KOPT-K1 (cell line): ENCODE results near the gene SKP1.

ENCODE experiments used
- H3K27ac ChIP-seq: fragments of 200-600 bp; sonication (generic); 2 replicates; pipeline ENCODE4 v1.5.1; 2016; ENCODE audit warnings: antibody characterized with exemption, mild to moderate bottlenecking, low read depth, low read length; ENCODE audit not compliant: poor library complexity, severe bottlenecking
- H3K36me3 ChIP-seq: fragments of 200-600 bp; sonication (generic); 2 replicates; pipeline ENCODE4 v1.5.1; 2017; ENCODE audit warnings: antibody characterized with exemption, mild to moderate bottlenecking, low read length, moderate library complexity; ENCODE audit not compliant: insufficient read depth
- H3K9me3 ChIP-seq: fragments of 200-600 bp; sonication (generic); 2 replicates; pipeline ENCODE4 v1.5.1; 2017; ENCODE audit warnings: antibody characterized with exemption, low read length, mild to moderate bottlenecking; ENCODE audit not compliant: insufficient read depth, poor library complexity, severe bottlenecking

The SKP1 gene

GRCh38 chr5:134141331-134142050 is 35.3 kb downstream of the SKP1 start:
- Histone ChIP-seq H3K36me3 (peaks cover 99% of the 10 kb centered on the region), H3K27ac (peak overlapping the region; percentile 92), H3K9me3 (no peaks in the 10 kb centered on the region)

- H3K9me3 ChIP-seq = no peaks in the 10 kb centered on the region
- peaks cover 99% of the 10 kb centered on the region for H3K36me3 ChIP-seq
- peak overlapping the region; percentile 92 for H3K27ac ChIP-seq
Observed at GRCh38 chr5:134140530-134141201, 36.1 kb downstream of the SKP1 start.

GRCh38 chr5:134139891-134140469 is 36.8 kb downstream of the SKP1 start:
- peaks cover 99% of the 10 kb centered on the region for H3K36me3 ChIP-seq
- H3K9me3 ChIP-seq = no peaks in the 10 kb centered on the region
- peak overlapping the region; percentile 92 for H3K27ac ChIP-seq

GRCh38 chr5:134139377-134139851 is 37.3 kb downstream of the SKP1 start:
- no peaks in the 10 kb centered on the region for H3K9me3 ChIP-seq
- H3K36me3 ChIP-seq = peaks cover 99% of the 10 kb centered on the region
- H3K27ac ChIP-seq = peak overlapping the region; percentile 92

GRCh38 chr5:134138416-134139376 is 38.1 kb downstream of the SKP1 start:
- Histone ChIP-seq H3K9me3 (no peaks in the 10 kb centered on the region), H3K27ac (peak overlapping the region; percentile 92), H3K36me3 (peaks cover 99% of the 10 kb centered on the region)

- Histone ChIP-seq H3K36me3 (peaks cover 95% of the 10 kb centered on the region), H3K27ac (peak overlapping the region; percentile 92), H3K9me3 (no peaks in the 10 kb centered on the region)
Observed at GRCh38 chr5:134136771-134137170, 40.0 kb downstream of the SKP1 start.

- Histone ChIP-seq H3K9me3 (no peaks in the 10 kb centered on the region), H3K27ac (peak overlapping the region; percentile 92), H3K36me3 (peaks cover 95% of the 10 kb centered on the region)
Observed at GRCh38 chr5:134136221-134136631, 40.5 kb downstream of the SKP1 start.

GRCh38 chr5:134135091-134135655 is 41.6 kb downstream of the SKP1 start:
- Histone ChIP-seq H3K9me3 (no peaks in the 10 kb centered on the region), H3K27ac (peak overlapping the region; percentile 92), H3K36me3 (peaks cover 95% of the 10 kb centered on the region)

GRCh38 chr5:134133995-134134541 is 42.7 kb downstream of the SKP1 start:
- no peaks in the 10 kb centered on the region for H3K9me3 ChIP-seq
- peak overlapping the region; percentile 92 for H3K27ac ChIP-seq
- H3K36me3 ChIP-seq = peaks cover 95% of the 10 kb centered on the region

GRCh38 chr5:134133188-134133994 is 43.4 kb downstream of the SKP1 start:
- no peaks in the 10 kb centered on the region for H3K9me3 ChIP-seq
- H3K27ac ChIP-seq = peak overlapping the region; percentile 92
- H3K36me3 ChIP-seq = peaks cover 95% of the 10 kb centered on the region

- Histone ChIP-seq H3K9me3 (no peaks in the 10 kb centered on the region), H3K36me3 (peaks cover 95% of the 10 kb centered on the region), H3K27ac (peak overlapping the region; percentile 92)
Observed at GRCh38 chr5:134132372-134133187, 44.2 kb downstream of the SKP1 start.

GRCh38 chr5:134131578-134132350 is 45.0 kb downstream of the SKP1 start:
- Histone ChIP-seq H3K36me3 (peaks cover 96% of the 10 kb centered on the region), H3K27ac (peak overlapping the region; percentile 92), H3K9me3 (no peaks in the 10 kb centered on the region)
